ENCODE measurements around the gene TSPAN15. TPM values are rescaled to one million over a fixed set of nuclear protein-coding genes. Genes with fewer than 3 reads are reported as not detected.

TSPAN15 gene
- total RNA-seq, 1 experiment from 2014 or later, result 7.7 TPM

DNA sequence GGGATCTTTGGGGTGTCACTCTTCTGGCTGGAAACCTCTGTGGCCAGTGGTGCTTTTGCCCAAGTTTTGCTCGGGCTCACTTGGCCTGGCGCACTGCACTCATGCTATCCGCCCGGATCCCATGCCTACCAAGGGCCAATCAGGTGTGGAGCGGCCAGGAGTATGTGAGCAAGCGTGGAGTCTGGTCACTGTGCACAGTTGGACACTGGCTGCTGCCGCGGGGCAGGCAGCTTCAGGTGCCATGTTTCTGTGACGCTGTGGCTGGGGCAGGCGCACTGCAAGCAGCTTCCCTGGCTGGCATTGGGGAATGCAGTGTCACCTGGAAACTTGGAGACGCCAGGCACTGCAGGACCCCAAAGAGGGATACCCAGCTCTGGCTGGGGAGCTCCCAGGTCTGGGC is 76.7 kb downstream of the TSPAN15 start:
- Histone ChIP-seq H3K4ac (ENCODE audit: low read depth, low read length) (no peak overlapping the region), H3K23ac (ENCODE audit: insufficient read length, low read depth, low read length) (no peak overlapping the region), H3K14ac (ENCODE audit: insufficient read depth, low read length) (no peak overlapping the region), H3K27ac (ENCODE audit: insufficient read length, low read depth, low read length) (no peak overlapping the region), H3K79me1 (ENCODE audit: insufficient read depth, low read depth, low read length, poor library complexity, severe bottlenecking) (no peaks in the 10 kb centered on the region), H3K23me2 (ENCODE audit: insufficient read length, low read depth, low read length, poor library complexity, severe bottlenecking) (no peaks in the 10 kb centered on the region), H2BK20ac (ENCODE audit: low read depth, low read length, poor library complexity, severe bottlenecking) (no peak overlapping the region), H3K4me1 (ENCODE audit: insufficient read depth, low read length) (no peaks in the 10 kb centered on the region), H3K9ac (ENCODE audit: extremely low read depth, insufficient read length, low read length) (no peak overlapping the region), H3T11ph (ENCODE audit: low read length) (no peak overlapping the region), H4K91ac (ENCODE audit: insufficient read length, low read depth, low read length) (no peak overlapping the region), H3K18ac (ENCODE audit: insufficient read length, low read depth, low read length) (no peak overlapping the region), H3K79me2 (ENCODE audit: insufficient read depth, low read length) (no peaks in the 10 kb centered on the region), H2BK120ac (ENCODE audit: low read depth, low read length, poor library complexity, severe bottlenecking) (no peak overlapping the region), H2BK5ac (ENCODE audit: insufficient read length, low read length) (no peak overlapping the region), H3K4me2 (ENCODE audit: insufficient read depth, insufficient read length, low read length) (no peak overlapping the region), H2AK5ac (ENCODE audit: insufficient read length, low read length) (no peak overlapping the region), H4K20me1 (ENCODE audit: control insufficient read depth, insufficient read depth, insufficient read length) (no peaks in the 10 kb centered on the region), H2BK12ac (ENCODE audit: insufficient read length, low read depth, low read length) (no peak overlapping the region), H4K8ac (replicated peaks; ENCODE audit: insufficient read length, low read depth, low read length) (no peak overlapping the region), H3K56ac (ENCODE audit: insufficient read length, low read depth, low read length) (no peak overlapping the region), H2BK15ac (ENCODE audit: low read depth, low read length) (no peak overlapping the region), H3K9me3 (ENCODE audit: control insufficient read depth, low read depth, low read length) (no peaks in the 10 kb centered on the region), H4K5ac (ENCODE audit: insufficient read length, low read depth, low read length) (no peak overlapping the region), H3K27me3 (ENCODE audit: insufficient read depth, low read length) (no peaks in the 10 kb centered on the region), H2AFZ (ENCODE audit: low read length) (no peak overlapping the region)
- Mint-ChIP-seq H3K4me3 (no peak overlapping the region), H3K27me3 (ENCODE audit: low read depth) (peaks cover 35% of the 10 kb centered on the region), H3K27ac (no peak overlapping the region), H3K9me3 (no peaks in the 10 kb centered on the region), H3K36me3 (ENCODE audit: insufficient read depth in 1 of 3, low read depth in 3 of 3) (no peaks in the 10 kb centered on the region), H3K4me1 (peaks cover 0 to 5% of the 10 kb centered on the region in 2 experiments; a peak in 1 of 4 replicates)
- TF ChIP-seq, protein P1, sequence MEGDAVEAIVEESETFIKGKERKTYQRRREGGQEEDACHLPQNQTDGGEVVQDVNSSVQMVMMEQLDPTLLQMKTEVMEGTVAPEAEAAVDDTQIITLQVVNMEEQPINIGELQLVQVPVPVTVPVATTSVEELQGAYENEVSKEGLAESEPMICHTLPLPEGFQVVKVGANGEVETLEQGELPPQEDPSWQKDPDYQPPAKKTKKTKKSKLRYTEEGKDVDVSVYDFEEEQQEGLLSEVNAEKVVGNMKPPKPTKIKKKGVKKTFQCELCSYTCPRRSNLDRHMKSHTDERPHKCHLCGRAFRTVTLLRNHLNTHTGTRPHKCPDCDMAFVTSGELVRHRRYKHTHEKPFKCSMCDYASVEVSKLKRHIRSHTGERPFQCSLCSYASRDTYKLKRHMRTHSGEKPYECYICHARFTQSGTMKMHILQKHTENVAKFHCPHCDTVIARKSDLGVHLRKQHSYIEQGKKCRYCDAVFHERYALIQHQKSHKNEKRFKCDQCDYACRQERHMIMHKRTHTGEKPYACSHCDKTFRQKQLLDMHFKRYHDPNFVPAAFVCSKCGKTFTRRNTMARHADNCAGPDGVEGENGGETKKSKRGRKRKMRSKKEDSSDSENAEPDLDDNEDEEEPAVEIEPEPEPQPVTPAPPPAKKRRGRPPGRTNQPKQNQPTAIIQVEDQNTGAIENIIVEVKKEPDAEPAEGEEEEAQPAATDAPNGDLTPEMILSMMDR (conservative IDR thresholded peaks at IDR 0.05), result no peak
- no peak for DNase-seq
- no CpG with 5 or more reads among the region's 11 CpGs for WGBS (ENCODE audit: extremely low coverage, insufficient read length, low lambda C conversion rate)

Data from H9 (cell line).